Gastrocnemius medialis (tissue), 4 donors: ENCODE data around the gene MRPL22. TPM values are rescaled to one million over a fixed set of nuclear protein-coding genes. Genes with fewer than 3 reads are reported as not detected.
"Not testable (repeated sequence)": the region's sequence is repeated elsewhere in the genome, so short reads cannot be mapped to it uniquely, and the experiment has no call there.

Experiments used
- ATAC-seq, 2 donors: fragments of 150-250 bp; one replicate each; pipeline ENCODE4 v1.9.1; 2016
- DNase-seq, 2 donors: peaks; one replicate each; pipeline ENCODE4 v3.0.0-alpha.2; 2019
- H3K27ac ChIP-seq, 4 donors: fragments of 200-600 bp; sonication (generic); 1 replicate in 1 of 4; 2 replicates in 3 of 4; pipeline ENCODE4 v1.5.1; 2016 to 2018; ENCODE audit warnings: mild to moderate bottlenecking in 2 of 4, moderate library complexity in 1 of 4
- H3K27me3 ChIP-seq, 3 donors: fragments of 200-600 bp; sonication (generic) in 2 of 3; 1 replicate in 1 of 3; 2 replicates in 2 of 3; pipeline versions ENCODE4 v1.5.1 to v1.6.0; 2016 to 2019; ENCODE audit warnings: mild to moderate bottlenecking in 1 of 3, moderate library complexity in 1 of 3
- H3K36me3 ChIP-seq, 2 donors: fragments of 200-600 bp; sonication (generic) in 1 of 2; one replicate each; pipeline ENCODE4 v1.5.1; 2017 to 2018
- H3K4me1 ChIP-seq, 2 donors: fragments of 200-600 bp; sonication (generic) in 1 of 2; one replicate each; pipeline ENCODE4 v1.5.1; 2016 to 2017; ENCODE audit warnings: mild to moderate bottlenecking in 2 of 2
- H3K4me3 ChIP-seq, 4 donors: fragments of 200-600 bp; sonication (generic) in 3 of 4; 1 replicate in 1 of 4; 2 replicates in 3 of 4; pipeline ENCODE4 v1.5.1; 2016 to 2019; ENCODE audit warnings: mild to moderate bottlenecking in 2 of 4
- H3K9me3 ChIP-seq, 3 donors: fragments of 200-600 bp; sonication (generic) in 2 of 3; 1 replicate in 1 of 3; 2 replicates in 2 of 3; pipeline ENCODE4 v1.5.1; 2016 to 2019
- POLR2A ChIP-seq, 2 donors: fragments of 450-650 bp; IDR thresholded peaks; one replicate each; pipeline ENCODE4 v1.6.1; 2017; ENCODE audit warnings: antibody characterized with exemption in 2 of 2, mild to moderate bottlenecking in 2 of 2, moderate library complexity in 2 of 2
- in situ Hi-C, 4 donors: fragments of 200-750 bp; cut with MboI; loops; one replicate each; pipeline versions ENCODE4 v1.15.0 to v1.8.0; 2017; ENCODE audit warnings: low sequenced_read_pairs in 4 of 4
- intact Hi-C: fragments of 100-400 bp; cut with DNase I; formaldehyde crosslinking; loops from one replicate; pipeline ENCODE4 v1.15.1; 2023; ENCODE audit warnings: low total_unique reads
- total RNA-seq, 4 donors: library from RNA; depleted of rRNA; stranded (reverse); fragments of >200 nt; gene quantifications; one replicate each; pipeline versions ENCODE4 v1.1.0 to v1.2.3, GENCODE V29; 2016
- TF ChIP-seq, protein P1 (sequence below), 5 experiments: fragments of 450-650 bp in 3 of 5; fragments of 200-600 bp in 2 of 5; sonication (generic) in 2 of 5; IDR thresholded peaks in 4 of 5; conservative IDR thresholded peaks in 1 of 5; 1 replicate in 4 of 5; 2 replicates in 1 of 5; pipeline ENCODE4 v1.5.1; 2016 to 2019; ENCODE audit warnings: antibody characterized with exemption in 5 of 5, mild to moderate bottlenecking in 3 of 5, moderate library complexity in 3 of 5

MRPL22 gene
- total RNA-seq, 4 donors from 2014 or later = 13.6 to 22.5 (median 21.0) TPM

DNA sequence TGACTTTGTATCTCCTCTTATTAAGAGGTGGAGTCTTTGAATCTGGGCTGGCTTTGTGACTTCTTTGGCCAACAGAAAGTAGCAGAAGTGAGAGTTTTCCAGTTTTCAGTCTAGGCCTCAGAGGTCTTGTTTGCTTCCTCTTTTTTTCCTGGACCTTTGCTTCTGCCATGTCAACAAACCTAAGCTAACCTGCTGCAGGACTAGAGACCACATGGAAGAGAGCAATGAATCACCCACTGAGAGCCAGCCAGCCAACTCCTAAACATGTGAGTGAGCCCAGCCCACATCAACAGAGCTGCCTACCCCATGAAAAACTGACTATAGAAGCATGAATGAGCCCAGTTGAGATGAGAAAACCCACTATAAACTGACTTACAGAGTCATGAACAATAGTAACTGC lies 29.9 kb downstream of the MRPL22 start:
- Histone ChIP-seq H3K27me3 (no peaks in the 10 kb centered on the region), H3K27ac (no peak overlapping the region), H3K4me1 (no peaks in the 10 kb centered on the region), H3K4me3 (no peak overlapping the region), H3K36me3 (peaks cover 0 to 31% of the 10 kb centered on the region in 2 donors), H3K9me3 (no peaks in the 10 kb centered on the region)
- ATAC-seq (no peak), DNase-seq (no peak)
- intact Hi-C loops = no loop called here
- in situ Hi-C loops = no loop called here
- TF ChIP-seq, protein P1, sequence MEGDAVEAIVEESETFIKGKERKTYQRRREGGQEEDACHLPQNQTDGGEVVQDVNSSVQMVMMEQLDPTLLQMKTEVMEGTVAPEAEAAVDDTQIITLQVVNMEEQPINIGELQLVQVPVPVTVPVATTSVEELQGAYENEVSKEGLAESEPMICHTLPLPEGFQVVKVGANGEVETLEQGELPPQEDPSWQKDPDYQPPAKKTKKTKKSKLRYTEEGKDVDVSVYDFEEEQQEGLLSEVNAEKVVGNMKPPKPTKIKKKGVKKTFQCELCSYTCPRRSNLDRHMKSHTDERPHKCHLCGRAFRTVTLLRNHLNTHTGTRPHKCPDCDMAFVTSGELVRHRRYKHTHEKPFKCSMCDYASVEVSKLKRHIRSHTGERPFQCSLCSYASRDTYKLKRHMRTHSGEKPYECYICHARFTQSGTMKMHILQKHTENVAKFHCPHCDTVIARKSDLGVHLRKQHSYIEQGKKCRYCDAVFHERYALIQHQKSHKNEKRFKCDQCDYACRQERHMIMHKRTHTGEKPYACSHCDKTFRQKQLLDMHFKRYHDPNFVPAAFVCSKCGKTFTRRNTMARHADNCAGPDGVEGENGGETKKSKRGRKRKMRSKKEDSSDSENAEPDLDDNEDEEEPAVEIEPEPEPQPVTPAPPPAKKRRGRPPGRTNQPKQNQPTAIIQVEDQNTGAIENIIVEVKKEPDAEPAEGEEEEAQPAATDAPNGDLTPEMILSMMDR (IDR thresholded peaks at IDR 0.05 in 4 of 5, conservative IDR thresholded peaks at IDR 0.05 in 1 of 5) = no peak
- no peak for TF ChIP-seq POLR2A (IDR thresholded peaks at IDR 0.05)

DNA sequence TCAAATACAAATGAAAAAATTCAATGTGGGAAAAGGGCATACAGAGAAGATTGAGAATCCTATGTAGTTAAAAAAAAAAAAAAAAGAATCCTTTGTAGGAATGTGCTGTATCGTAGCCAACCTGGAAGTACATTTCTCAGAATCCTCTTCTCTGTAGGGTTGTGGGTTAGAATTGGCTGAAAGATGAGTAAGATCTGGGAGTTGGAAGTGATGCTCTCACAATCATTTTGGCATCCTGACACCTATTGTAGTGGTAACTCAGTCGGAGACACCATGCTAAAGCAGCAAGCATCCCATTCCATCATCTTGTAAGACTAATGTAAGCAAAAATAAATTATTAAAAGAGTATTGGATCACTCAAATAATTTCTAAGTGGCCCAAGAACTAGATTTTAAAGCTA lies 30.6 kb downstream of the MRPL22 start:
- TF ChIP-seq, protein P1 (IDR thresholded peaks at IDR 0.05 in 4 of 5, conservative IDR thresholded peaks at IDR 0.05 in 1 of 5) = no peak
- no peak for TF ChIP-seq POLR2A (IDR thresholded peaks at IDR 0.05)
- no peaks in the 10 kb centered on the region for H3K4me1 ChIP-seq
- no peaks in the 10 kb centered on the region for H3K9me3 ChIP-seq
- in situ Hi-C loops (no loop called here), intact Hi-C loops (no loop called here)
- H3K4me3 ChIP-seq = no peak overlapping the region
- H3K27me3 ChIP-seq = no peaks in the 10 kb centered on the region
- no peak for DNase-seq
- H3K36me3 ChIP-seq = peaks cover 0 to 29% of the 10 kb centered on the region in 2 donors
- ATAC-seq = no peak
- H3K27ac ChIP-seq = no peak overlapping the region

DNA sequence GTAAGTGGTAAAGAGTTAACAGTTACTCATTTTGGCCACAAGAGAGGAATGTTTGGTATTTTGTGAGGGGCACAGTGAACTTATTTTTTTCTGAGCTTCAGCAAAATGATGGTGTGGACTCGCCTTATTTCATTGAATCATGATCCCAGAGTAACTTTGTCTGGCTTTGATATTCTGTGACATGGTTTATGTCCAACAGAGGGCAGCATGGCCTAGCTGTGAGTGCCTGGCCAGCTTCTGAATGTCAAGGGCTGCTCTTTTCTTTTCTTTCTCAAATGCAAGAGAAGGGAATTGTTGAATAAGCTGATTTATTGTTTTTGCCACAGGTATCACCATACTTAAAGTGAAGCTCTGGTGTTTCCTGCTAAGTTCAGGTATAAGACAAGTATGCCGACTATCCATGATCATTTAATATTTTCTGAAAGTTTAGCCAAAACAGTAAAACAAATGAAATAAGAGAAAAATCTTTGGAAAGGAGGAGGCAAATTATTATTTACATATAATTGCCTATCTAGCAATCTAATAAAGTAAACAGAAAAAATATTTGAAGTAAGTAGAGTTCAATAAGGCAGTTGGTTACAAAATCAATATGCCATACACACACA lies 31.7 kb downstream of the MRPL22 start:
- DNase-seq = no peak
- Histone ChIP-seq H3K36me3 (peaks cover 0 to 18% of the 10 kb centered on the region in 2 donors), H3K4me1 (no peaks in the 10 kb centered on the region), H3K4me3 (no peak overlapping the region), H3K27ac (no peak overlapping the region), H3K27me3 (no peaks in the 10 kb centered on the region), H3K9me3 (no peaks in the 10 kb centered on the region)
- no peak for ATAC-seq
- TF ChIP-seq, protein P1 (IDR thresholded peaks at IDR 0.05 in 4 of 5, conservative IDR thresholded peaks at IDR 0.05 in 1 of 5) = no peak
- no peak for TF ChIP-seq POLR2A (IDR thresholded peaks at IDR 0.05)
- in situ Hi-C loops = no loop called here
- intact Hi-C loops = no loop called here

DNA sequence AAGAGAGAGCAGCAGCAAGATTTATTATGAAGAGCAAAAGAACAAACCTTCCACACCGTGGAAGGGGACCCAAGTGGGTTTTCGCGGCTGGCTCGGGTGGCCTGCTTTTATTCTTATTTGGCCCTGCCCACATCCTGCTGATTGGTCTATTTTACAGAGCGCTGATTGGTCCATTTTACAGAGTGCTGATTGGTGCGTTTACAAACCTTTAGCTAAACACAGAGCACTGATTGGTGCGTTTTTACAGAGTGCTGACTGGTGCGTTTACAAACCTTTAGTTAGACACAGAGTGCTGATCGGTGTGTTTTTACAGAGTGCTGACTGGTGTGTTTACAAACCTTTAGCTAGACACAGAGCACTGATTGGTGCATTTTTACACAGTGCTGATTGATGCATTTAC lies 35.2 kb downstream of the MRPL22 start:
- H3K36me3 ChIP-seq, intact Hi-C loops, ATAC-seq, DNase-seq, H3K4me1 ChIP-seq, H3K9me3 ChIP-seq, in situ Hi-C loops, H3K27ac ChIP-seq, H3K4me3 ChIP-seq, H3K27me3 ChIP-seq: not testable (repeated sequence)

DNA sequence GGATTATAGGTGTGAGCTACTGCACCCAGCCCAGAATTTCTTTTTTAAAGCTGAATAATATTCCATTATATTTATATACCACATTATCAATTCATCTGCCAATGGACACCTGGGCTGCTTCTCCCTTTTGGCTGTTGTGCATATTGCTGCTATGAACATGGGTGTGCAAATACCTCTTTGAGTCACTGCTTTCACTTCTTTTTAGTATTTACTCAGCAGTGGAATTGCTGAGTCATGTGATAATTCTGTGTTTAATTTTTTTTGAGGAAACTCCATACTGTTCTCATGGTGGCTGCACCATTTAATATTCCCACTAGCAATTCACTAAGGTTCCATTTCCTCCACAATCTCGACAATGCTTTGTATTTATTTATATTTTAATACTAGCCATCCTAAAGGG lies 36.5 kb downstream of the MRPL22 start:
- no peak for TF ChIP-seq POLR2A (IDR thresholded peaks at IDR 0.05)
- TF ChIP-seq, protein P1 (IDR thresholded peaks at IDR 0.05 in 4 of 5, conservative IDR thresholded peaks at IDR 0.05 in 1 of 5) = no peak
- H3K9me3 ChIP-seq = no peaks in the 10 kb centered on the region
- no peak for DNase-seq
- intact Hi-C loops (no loop called here), in situ Hi-C loops (no loop called here)
- no peaks in the 10 kb centered on the region for H3K4me1 ChIP-seq
- H3K27ac ChIP-seq = no peak overlapping the region
- no peaks in the 10 kb centered on the region for H3K27me3 ChIP-seq
- ATAC-seq = no peak
- H3K4me3 ChIP-seq = no peak overlapping the region
- peaks cover 0 to 5% of the 10 kb centered on the region in 2 donors for H3K36me3 ChIP-seq

DNA sequence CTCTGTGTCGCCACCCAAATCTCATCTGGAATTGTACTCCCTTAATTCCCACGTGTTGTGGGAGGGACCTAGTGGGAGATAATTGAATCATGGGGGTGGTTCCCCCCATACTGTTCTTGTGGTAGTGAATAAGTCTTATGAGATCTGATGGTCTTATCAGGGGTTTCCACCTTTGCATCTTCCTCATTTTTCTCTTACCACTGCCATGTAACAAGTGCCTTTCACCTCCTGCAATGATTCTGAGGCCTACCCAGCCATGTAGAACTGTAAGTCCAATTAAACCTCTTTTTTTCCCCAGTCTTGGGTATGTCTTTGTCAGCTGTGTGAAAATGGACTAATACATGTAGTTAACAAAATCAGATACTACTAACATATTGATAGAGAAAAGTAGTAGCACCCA lies 37.4 kb downstream of the MRPL22 start:
- ATAC-seq, H3K36me3 ChIP-seq, H3K9me3 ChIP-seq, DNase-seq, H3K27me3 ChIP-seq, H3K27ac ChIP-seq, in situ Hi-C loops, H3K4me1 ChIP-seq, H3K4me3 ChIP-seq, intact Hi-C loops: not testable (repeated sequence)
